ENCODE results near the gene NCOR1.
"Not testable (repeated sequence)": the region's sequence is repeated elsewhere in the genome, so short reads cannot be mapped to it uniquely, and the experiment has no call there.

Gene NCOR1

GRCh38 chr17:16211590-16211989, 3.7 kb downstream of the NCOR1 start:
- Histone ChIP-seq H3K9me3 (ENCODE audit: control insufficient read depth, low read length) (no peaks in the 10 kb centered on the region), H3K36me3 (ENCODE audit: control insufficient read depth, insufficient read depth, low read length) (no peaks in the 10 kb centered on the region), H3K4me1 (ENCODE audit: control insufficient read depth, insufficient read depth, low read length) (peaks cover 16% of the 10 kb centered on the region)

GRCh38 chr17:16204763-16205162, 10.6 kb downstream of the NCOR1 start:
- not testable (repeated sequence) for H3K27me3 ChIP-seq (ENCODE audit: control insufficient read depth, insufficient read depth, low read length); H3K36me3 ChIP-seq (ENCODE audit: control insufficient read depth, insufficient read depth, low read length); H3K9me3 ChIP-seq (ENCODE audit: control insufficient read depth, low read length); H3K4me3 ChIP-seq (ENCODE audit: low read length); H3K9ac ChIP-seq (ENCODE audit: low read length)
- peaks cover 29% of the 10 kb centered on the region for H3K4me1 ChIP-seq (ENCODE audit: control insufficient read depth, insufficient read depth, low read length)

More at GRCh38 chr17:16211590-16211989, 3.7 kb downstream of the NCOR1 start:
- no peaks in the 10 kb centered on the region for H3K27me3 ChIP-seq (ENCODE audit: control insufficient read depth, insufficient read depth, low read length)
- H3K9ac ChIP-seq (ENCODE audit: low read length): no peak overlapping the region
- H3K4me3 ChIP-seq (ENCODE audit: low read length): no peak overlapping the region

- H3K36me3 ChIP-seq (ENCODE audit: control insufficient read depth, insufficient read depth, low read length); H3K9ac ChIP-seq (ENCODE audit: low read length); H3K27me3 ChIP-seq (ENCODE audit: control insufficient read depth, insufficient read depth, low read length); H3K9me3 ChIP-seq (ENCODE audit: control insufficient read depth, low read length); H3K4me3 ChIP-seq (ENCODE audit: low read length): not testable (repeated sequence)
- peaks cover 36% of the 10 kb centered on the region for H3K4me1 ChIP-seq (ENCODE audit: control insufficient read depth, insufficient read depth, low read length)
These were observed 12.5 kb downstream of the NCOR1 start for GRCh38 chr17:16202554-16203500.

DNA sequence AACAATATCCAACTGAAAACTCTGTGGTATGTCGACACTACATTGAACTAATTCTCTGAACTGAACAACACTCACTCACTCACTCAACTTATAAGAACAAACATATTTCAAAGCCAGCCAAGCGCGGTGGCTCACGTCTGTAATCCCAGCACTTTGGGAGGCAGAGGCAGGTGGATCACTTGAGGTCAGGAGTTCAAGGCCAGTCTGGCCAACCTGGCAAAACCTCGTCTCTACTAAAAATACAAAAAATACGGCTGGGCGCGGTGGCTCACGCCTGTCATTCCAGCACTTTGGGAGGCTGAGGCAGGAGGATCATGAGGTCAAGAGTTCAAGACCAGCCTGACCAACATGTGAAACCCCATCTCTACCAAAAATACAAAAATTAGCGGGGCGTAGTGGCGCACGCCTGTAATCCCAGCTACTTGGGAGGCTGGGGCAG, 13.6 kb downstream of the NCOR1 start:
- H3K9ac ChIP-seq (ENCODE audit: low read length); H3K4me3 ChIP-seq (ENCODE audit: low read length); H3K27me3 ChIP-seq (ENCODE audit: control insufficient read depth, insufficient read depth, low read length); H3K9me3 ChIP-seq (ENCODE audit: control insufficient read depth, low read length); H3K36me3 ChIP-seq (ENCODE audit: control insufficient read depth, insufficient read depth, low read length): not testable (repeated sequence)
- peaks cover 36% of the 10 kb centered on the region for H3K4me1 ChIP-seq (ENCODE audit: control insufficient read depth, insufficient read depth, low read length)

- Histone ChIP-seq H3K27me3 (ENCODE audit: control insufficient read depth, insufficient read depth, low read length) (no peaks in the 10 kb centered on the region), H3K4me3 (ENCODE audit: low read length) (no peak overlapping the region), H3K9me3 (ENCODE audit: control insufficient read depth, low read length) (no peaks in the 10 kb centered on the region), H3K36me3 (ENCODE audit: control insufficient read depth, insufficient read depth, low read length) (no peaks in the 10 kb centered on the region), H3K9ac (ENCODE audit: low read length) (no peak overlapping the region), H3K4me1 (ENCODE audit: control insufficient read depth, insufficient read depth, low read length) (peaks cover 21% of the 10 kb centered on the region)
These were observed 16.2 kb downstream of the NCOR1 start for GRCh38 chr17:16199093-16199492.

DNA sequence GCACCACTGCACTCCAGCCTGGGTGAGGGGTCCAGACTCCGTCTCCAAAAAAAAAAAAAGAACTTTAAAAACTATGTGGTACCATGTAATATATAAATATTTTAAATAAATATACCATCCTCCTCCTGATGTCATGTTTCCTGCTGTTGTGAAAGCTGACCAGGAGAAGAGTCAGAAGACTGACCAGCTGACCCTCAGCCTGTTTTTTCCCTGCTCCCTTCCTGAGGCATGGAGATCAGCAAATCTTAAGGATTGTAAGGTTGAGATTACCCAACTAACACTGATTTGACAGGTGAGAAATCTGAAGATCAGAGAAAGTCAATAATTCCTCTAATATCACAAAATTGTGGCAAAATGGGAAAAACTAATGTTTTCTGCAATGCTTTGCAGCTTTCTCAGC, 18.1 kb downstream of the NCOR1 start:
- Histone ChIP-seq H3K27me3 (ENCODE audit: control insufficient read depth, insufficient read depth, low read length) (no peaks in the 10 kb centered on the region), H3K36me3 (ENCODE audit: control insufficient read depth, insufficient read depth, low read length) (no peaks in the 10 kb centered on the region), H3K9ac (ENCODE audit: low read length) (no peak overlapping the region), H3K9me3 (ENCODE audit: control insufficient read depth, low read length) (no peaks in the 10 kb centered on the region), H3K4me3 (ENCODE audit: low read length) (no peak overlapping the region), H3K4me1 (ENCODE audit: control insufficient read depth, insufficient read depth, low read length) (peaks cover 17% of the 10 kb centered on the region)

GRCh38 chr17:16194307-16194835, 21.0 kb downstream of the NCOR1 start:
- not testable (repeated sequence) for H3K36me3 ChIP-seq (ENCODE audit: control insufficient read depth, insufficient read depth, low read length); H3K4me1 ChIP-seq (ENCODE audit: control insufficient read depth, insufficient read depth, low read length); H3K9me3 ChIP-seq (ENCODE audit: control insufficient read depth, low read length); H3K9ac ChIP-seq (ENCODE audit: low read length); H3K4me3 ChIP-seq (ENCODE audit: low read length); H3K27me3 ChIP-seq (ENCODE audit: control insufficient read depth, insufficient read depth, low read length)

DNA sequence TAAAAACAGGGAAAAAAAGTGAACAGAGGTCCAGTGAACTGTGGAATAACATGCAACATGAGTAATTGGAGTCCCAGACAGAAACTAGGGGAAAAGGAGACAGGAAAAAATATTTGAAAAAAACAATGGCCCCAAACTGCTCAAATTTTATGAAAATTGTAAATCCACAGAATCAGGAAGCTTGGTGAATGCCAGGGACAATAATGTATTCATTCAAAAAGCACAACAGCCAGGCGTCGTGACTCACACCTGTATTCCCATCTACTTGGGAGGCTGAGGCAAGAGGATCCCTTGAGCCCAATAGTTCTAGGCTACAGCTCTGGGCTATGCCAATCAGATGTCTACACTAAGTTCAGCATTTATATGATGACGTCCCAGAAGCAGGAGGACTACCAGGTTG, 23.7 kb downstream of the NCOR1 start:
- no peaks in the 10 kb centered on the region for H3K27me3 ChIP-seq (ENCODE audit: control insufficient read depth, insufficient read depth, low read length)
- H3K9ac ChIP-seq (ENCODE audit: low read length): no peak overlapping the region
- no peaks in the 10 kb centered on the region for H3K36me3 ChIP-seq (ENCODE audit: control insufficient read depth, insufficient read depth, low read length)
- no peak overlapping the region for H3K4me3 ChIP-seq (ENCODE audit: low read length)
- H3K4me1 ChIP-seq (ENCODE audit: control insufficient read depth, insufficient read depth, low read length): peaks cover 3% of the 10 kb centered on the region
- H3K9me3 ChIP-seq (ENCODE audit: control insufficient read depth, low read length): no peaks in the 10 kb centered on the region

GRCh38 chr17:16190703-16191360, 24.5 kb downstream of the NCOR1 start:
- H3K36me3 ChIP-seq (ENCODE audit: control insufficient read depth, insufficient read depth, low read length): no peaks in the 10 kb centered on the region
- peaks cover 3% of the 10 kb centered on the region for H3K4me1 ChIP-seq (ENCODE audit: control insufficient read depth, insufficient read depth, low read length)
- no peak overlapping the region for H3K9ac ChIP-seq (ENCODE audit: low read length)
- no peak overlapping the region for H3K4me3 ChIP-seq (ENCODE audit: low read length)
- no peaks in the 10 kb centered on the region for H3K27me3 ChIP-seq (ENCODE audit: control insufficient read depth, insufficient read depth, low read length)
- no peaks in the 10 kb centered on the region for H3K9me3 ChIP-seq (ENCODE audit: control insufficient read depth, low read length)

DNA sequence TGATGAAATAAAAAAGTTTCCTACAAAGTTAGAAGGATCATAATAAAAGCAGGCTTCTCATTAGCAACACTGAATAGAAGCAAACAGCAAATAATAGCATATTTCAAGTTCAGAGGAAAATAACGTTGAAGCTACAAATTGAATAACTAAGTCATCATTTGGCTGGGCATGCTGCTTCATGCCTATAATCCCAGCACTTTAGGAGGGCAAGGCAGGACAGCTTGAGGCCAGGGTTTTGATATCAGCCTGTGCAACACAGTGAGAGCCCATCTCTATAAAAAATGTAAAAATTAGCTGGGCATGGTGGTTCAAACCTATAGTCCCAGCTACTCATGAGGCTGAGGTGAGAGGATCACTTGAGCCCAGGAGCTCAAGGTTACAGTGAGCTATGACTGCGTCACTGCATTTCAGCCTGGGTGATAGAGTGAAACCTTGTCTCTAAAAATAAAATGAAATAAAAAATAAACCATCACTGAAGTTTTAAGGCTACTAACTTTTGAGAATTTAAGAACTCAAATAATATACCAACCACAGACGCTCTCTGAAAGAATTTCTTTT, 25.5 kb downstream of the NCOR1 start:
- no peaks in the 10 kb centered on the region for H3K27me3 ChIP-seq (ENCODE audit: control insufficient read depth, insufficient read depth, low read length)
- peaks cover 3% of the 10 kb centered on the region for H3K4me1 ChIP-seq (ENCODE audit: control insufficient read depth, insufficient read depth, low read length)
- H3K36me3 ChIP-seq (ENCODE audit: control insufficient read depth, insufficient read depth, low read length): peaks cover 3% of the 10 kb centered on the region
- no peaks in the 10 kb centered on the region for H3K9me3 ChIP-seq (ENCODE audit: control insufficient read depth, low read length)
- H3K9ac ChIP-seq (ENCODE audit: low read length): no peak overlapping the region
- no peak overlapping the region for H3K4me3 ChIP-seq (ENCODE audit: low read length)

GRCh38 chr17:16187642-16188041, 27.7 kb downstream of the NCOR1 start:
- Histone ChIP-seq H3K27me3 (ENCODE audit: control insufficient read depth, insufficient read depth, low read length) (no peaks in the 10 kb centered on the region), H3K9me3 (ENCODE audit: control insufficient read depth, low read length) (no peaks in the 10 kb centered on the region), H3K9ac (ENCODE audit: low read length) (no peak overlapping the region), H3K4me3 (ENCODE audit: low read length) (no peak overlapping the region), H3K4me1 (ENCODE audit: control insufficient read depth, insufficient read depth, low read length) (peaks cover 3% of the 10 kb centered on the region), H3K36me3 (ENCODE audit: control insufficient read depth, insufficient read depth, low read length) (peaks cover 3% of the 10 kb centered on the region)

DNA sequence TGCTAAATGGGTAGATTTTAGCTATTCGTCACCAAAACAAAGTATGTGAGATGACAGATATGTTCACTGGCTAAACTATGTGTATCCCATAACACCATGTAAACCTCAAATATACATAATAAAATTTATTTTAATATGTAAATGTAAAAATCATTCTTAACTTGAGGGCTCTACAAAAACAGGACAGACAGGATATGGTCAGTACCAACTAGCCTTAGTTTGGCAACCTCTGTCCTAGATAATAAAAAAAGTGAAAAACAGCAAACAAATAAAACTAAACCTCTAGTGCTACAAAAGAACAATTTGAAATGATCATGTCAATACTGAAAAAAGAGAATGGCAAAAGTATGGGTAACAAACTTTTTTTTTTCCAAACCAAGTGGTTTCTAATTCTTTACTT, 33.8 kb downstream of the NCOR1 start:
- H3K9me3 ChIP-seq (ENCODE audit: control insufficient read depth, low read length): no peaks in the 10 kb centered on the region
- no peak overlapping the region for H3K9ac ChIP-seq (ENCODE audit: low read length)
- no peaks in the 10 kb centered on the region for H3K4me1 ChIP-seq (ENCODE audit: control insufficient read depth, insufficient read depth, low read length)
- H3K36me3 ChIP-seq (ENCODE audit: control insufficient read depth, insufficient read depth, low read length): peaks cover 3% of the 10 kb centered on the region
- no peaks in the 10 kb centered on the region for H3K27me3 ChIP-seq (ENCODE audit: control insufficient read depth, insufficient read depth, low read length)
- no peak overlapping the region for H3K4me3 ChIP-seq (ENCODE audit: low read length)

Measured in mucosa of stomach (tissue), 1 donor.